ENCODE measurements around the gene PRR5L. TPM values are rescaled to one million over a fixed set of nuclear protein-coding genes. Genes with fewer than 3 reads are reported as not detected.

PRR5L gene
- total RNA-seq, 2 experiments from 2014 or later, result 6.9 to 7.3 TPM

- CTCF ChIA-PET, result interaction anchor here (0.6 to 1.5 kb wide), 2 partner anchors 11 to 95 kb away, joined by 3 to 5 read pairs; no protein-coding TSS in a partner anchor
- no peaks in the 10 kb centered on the region for H3K9me3 Mint-ChIP-seq
- POLR2A ChIA-PET, result no interaction called here
- no peaks in the 10 kb centered on the region for H3K27me3 Mint-ChIP-seq
- H3K27ac Mint-ChIP-seq, result peak overlapping the region; percentile 92
- no peak for DNase-seq
- no peaks in the 10 kb centered on the region for H3K36me3 Mint-ChIP-seq (ENCODE audit: low read depth)
- H3K4me3 Mint-ChIP-seq, result peak overlapping the region; percentile 94
- peaks cover 28% of the 10 kb centered on the region for H3K4me1 Mint-ChIP-seq
Measured at GRCh38 chr11:36288442-36289225, 7.5 kb upstream of the PRR5L start.

GRCh38 chr11:36289226-36289852 lies 6.7 kb upstream of the PRR5L start, which contains the start of gene COMMD9:
COMMD9 (minus strand) TSS chr11:36289424; CDS start chr11:36289412, 12 bp downstream.
- CTCF ChIA-PET, result interaction anchor here (0.6 to 3.5 kb wide), 3 partner anchors 10 to 190 kb away, joined by 3 to 18 read pairs (median 5); no protein-coding TSS in a partner anchor
- peak; percentile 96 for DNase-seq
- POLR2A ChIA-PET, result interaction anchor here (0.6 kb wide), 1 partner anchor 494 kb away, joined by 3 read pairs; no protein-coding TSS in a partner anchor
- H3K4me3 Mint-ChIP-seq, result peak within 1 kb of the TSS; percentile 94
- H3K27ac Mint-ChIP-seq, result peak within 1 kb of the TSS; percentile 92
- no peaks in the 10 kb centered on the region for H3K27me3 Mint-ChIP-seq
- no peaks in the 10 kb centered on the region for H3K9me3 Mint-ChIP-seq
- H3K36me3 Mint-ChIP-seq (ENCODE audit: low read depth), result no peaks in the 10 kb centered on the region
- peaks cover 28% of the 10 kb centered on the region for H3K4me1 Mint-ChIP-seq

- Mint-ChIP-seq H3K27me3 (no peaks in the 10 kb centered on the region), H3K27ac (no peak overlapping the region), H3K36me3 (ENCODE audit: low read depth) (no peaks in the 10 kb centered on the region), H3K4me1 (peaks cover 23% of the 10 kb centered on the region), H3K9me3 (no peaks in the 10 kb centered on the region), H3K4me3 (no peak overlapping the region)
- peak; percentile 47 for DNase-seq
- CTCF ChIA-PET, result interaction anchor here (0.6 to 3.5 kb wide), 18 partner anchors 8 to 513 kb away, joined by 3 to 18 read pairs (median 3); partner anchors contain the start of gene TRAF6
- POLR2A ChIA-PET, result interaction anchor here (0.6 kb wide), 2 partner anchors 176 to 333 kb away, joined by 3 read pairs; no protein-coding TSS in a partner anchor
Measured at GRCh38 chr11:36292311-36292722, 3.8 kb upstream of the PRR5L start.

GRCh38 chr11:36296884-36297543 lies 926 bp downstream of the PRR5L start:
- Mint-ChIP-seq H3K36me3 (ENCODE audit: low read depth) (no peaks in the 10 kb centered on the region), H3K4me1 (no peaks in the 10 kb centered on the region), H3K27me3 (no peaks in the 10 kb centered on the region), H3K4me3 (no peak overlapping the region), H3K9me3 (no peaks in the 10 kb centered on the region), H3K27ac (no peak overlapping the region)
- DNase-seq, result no peak
- CTCF ChIA-PET, result no interaction called here
- POLR2A ChIA-PET, result no interaction called here

GRCh38 chr11:36300650-36301049 lies 4.6 kb downstream of the PRR5L start:
- Mint-ChIP-seq H3K9me3 (no peaks in the 10 kb centered on the region), H3K27ac (no peak overlapping the region), H3K4me3 (no peak overlapping the region), H3K36me3 (ENCODE audit: low read depth) (no peaks in the 10 kb centered on the region), H3K4me1 (no peaks in the 10 kb centered on the region), H3K27me3 (peaks cover 2% of the 10 kb centered on the region)
- CTCF ChIA-PET, result interaction anchor here (0.8 to 1.8 kb wide), 3 partner anchors 9 to 18 kb away, joined by 3 to 6 read pairs (median 5); partner anchors contain the start of gene COMMD9
- POLR2A ChIA-PET, result no interaction called here
- no peak for DNase-seq

GRCh38 chr11:36304351-36304750 lies 8.3 kb downstream of the PRR5L start:
- ChIA-PET POLR2A (no interaction called here), CTCF (no interaction called here)
- Mint-ChIP-seq H3K4me1 (peaks cover 6% of the 10 kb centered on the region), H3K27me3 (peaks cover 2% of the 10 kb centered on the region), H3K27ac (no peak overlapping the region), H3K36me3 (ENCODE audit: low read depth) (no peaks in the 10 kb centered on the region), H3K9me3 (peaks cover 3% of the 10 kb centered on the region), H3K4me3 (no peak overlapping the region)
- no peak for DNase-seq

GRCh38 chr11:36305047-36305446 lies 9.0 kb downstream of the PRR5L start:
- Mint-ChIP-seq H3K9me3 (peaks cover 3% of the 10 kb centered on the region), H3K4me1 (peaks cover 6% of the 10 kb centered on the region), H3K27ac (no peak overlapping the region), H3K4me3 (no peak overlapping the region), H3K36me3 (ENCODE audit: low read depth) (no peaks in the 10 kb centered on the region), H3K27me3 (peaks cover 2% of the 10 kb centered on the region)
- ChIA-PET CTCF (no interaction called here), POLR2A (no interaction called here)
- no peak for DNase-seq

- Mint-ChIP-seq H3K27me3 (peaks cover 3% of the 10 kb centered on the region), H3K36me3 (ENCODE audit: low read depth) (no peaks in the 10 kb centered on the region), H3K27ac (no peak overlapping the region), H3K9me3 (peaks cover 3% of the 10 kb centered on the region), H3K4me3 (no peak overlapping the region), H3K4me1 (peaks cover 6% of the 10 kb centered on the region)
- DNase-seq, result peak; percentile 51
- POLR2A ChIA-PET, result no interaction called here
- CTCF ChIA-PET, result no interaction called here
Measured at GRCh38 chr11:36306888-36307287, 10.8 kb downstream of the PRR5L start.

- Mint-ChIP-seq H3K4me3 (no peak overlapping the region), H3K4me1 (peaks cover 6% of the 10 kb centered on the region), H3K27ac (no peak overlapping the region), H3K36me3 (ENCODE audit: low read depth) (no peaks in the 10 kb centered on the region), H3K27me3 (peaks cover 6% of the 10 kb centered on the region), H3K9me3 (peaks cover 3% of the 10 kb centered on the region)
- no peak for DNase-seq
- CTCF ChIA-PET, result no interaction called here
- POLR2A ChIA-PET, result no interaction called here
Measured at GRCh38 chr11:36308577-36308976, 12.5 kb downstream of the PRR5L start.

- H3K36me3 Mint-ChIP-seq (ENCODE audit: low read depth), result no peaks in the 10 kb centered on the region
- CTCF ChIA-PET, result no interaction called here
- peaks cover 3% of the 10 kb centered on the region for H3K9me3 Mint-ChIP-seq
- H3K27me3 Mint-ChIP-seq, result peaks cover 10% of the 10 kb centered on the region
- DNase-seq, result no peak
- peaks cover 6% of the 10 kb centered on the region for H3K4me1 Mint-ChIP-seq
- no peak overlapping the region for H3K27ac Mint-ChIP-seq
- POLR2A ChIA-PET, result no interaction called here
- H3K4me3 Mint-ChIP-seq, result no peak overlapping the region
Measured at GRCh38 chr11:36309779-36310178, 13.7 kb downstream of the PRR5L start.

- H3K9me3 Mint-ChIP-seq, result no peaks in the 10 kb centered on the region
- H3K27me3 Mint-ChIP-seq, result peaks cover 25% of the 10 kb centered on the region
- ChIA-PET CTCF (no interaction called here), POLR2A (no interaction called here)
- no peaks in the 10 kb centered on the region for H3K4me1 Mint-ChIP-seq
- no peak for DNase-seq
- H3K36me3 Mint-ChIP-seq (ENCODE audit: low read depth), result no peaks in the 10 kb centered on the region
- no peak overlapping the region for H3K27ac Mint-ChIP-seq
- H3K4me3 Mint-ChIP-seq, result no peak overlapping the region
Measured at GRCh38 chr11:36311926-36312595, 16.0 kb downstream of the PRR5L start.

GRCh38 chr11:36312611-36313472 lies 16.8 kb downstream of the PRR5L start:
- no peak overlapping the region for H3K4me3 Mint-ChIP-seq
- H3K4me1 Mint-ChIP-seq, result no peaks in the 10 kb centered on the region
- DNase-seq, result no peak
- ChIA-PET CTCF (interaction anchor here (0.5 kb wide), 1 partner anchor 491 kb away, joined by 3 read pairs; no protein-coding TSS in a partner anchor), POLR2A (no interaction called here)
- H3K36me3 Mint-ChIP-seq (ENCODE audit: low read depth), result no peaks in the 10 kb centered on the region
- H3K27ac Mint-ChIP-seq, result no peak overlapping the region
- H3K27me3 Mint-ChIP-seq, result peaks cover 31% of the 10 kb centered on the region
- no peaks in the 10 kb centered on the region for H3K9me3 Mint-ChIP-seq
